Activated CD4-positive, CD25-positive, alpha-beta regulatory T cell treated with anti-CD3 and anti-CD28 coated beads, Interleukin-2, amount 50 U/mL, for 16 hours (primary cell): ENCODE data around the gene LSM10.

Source experiments
- DNase-seq: peaks from one replicate; pipeline ENCODE4 v3.0.0-alpha.2; 2020; ENCODE audit warnings: low read depth, low spot score

LSM10 gene

DNA sequence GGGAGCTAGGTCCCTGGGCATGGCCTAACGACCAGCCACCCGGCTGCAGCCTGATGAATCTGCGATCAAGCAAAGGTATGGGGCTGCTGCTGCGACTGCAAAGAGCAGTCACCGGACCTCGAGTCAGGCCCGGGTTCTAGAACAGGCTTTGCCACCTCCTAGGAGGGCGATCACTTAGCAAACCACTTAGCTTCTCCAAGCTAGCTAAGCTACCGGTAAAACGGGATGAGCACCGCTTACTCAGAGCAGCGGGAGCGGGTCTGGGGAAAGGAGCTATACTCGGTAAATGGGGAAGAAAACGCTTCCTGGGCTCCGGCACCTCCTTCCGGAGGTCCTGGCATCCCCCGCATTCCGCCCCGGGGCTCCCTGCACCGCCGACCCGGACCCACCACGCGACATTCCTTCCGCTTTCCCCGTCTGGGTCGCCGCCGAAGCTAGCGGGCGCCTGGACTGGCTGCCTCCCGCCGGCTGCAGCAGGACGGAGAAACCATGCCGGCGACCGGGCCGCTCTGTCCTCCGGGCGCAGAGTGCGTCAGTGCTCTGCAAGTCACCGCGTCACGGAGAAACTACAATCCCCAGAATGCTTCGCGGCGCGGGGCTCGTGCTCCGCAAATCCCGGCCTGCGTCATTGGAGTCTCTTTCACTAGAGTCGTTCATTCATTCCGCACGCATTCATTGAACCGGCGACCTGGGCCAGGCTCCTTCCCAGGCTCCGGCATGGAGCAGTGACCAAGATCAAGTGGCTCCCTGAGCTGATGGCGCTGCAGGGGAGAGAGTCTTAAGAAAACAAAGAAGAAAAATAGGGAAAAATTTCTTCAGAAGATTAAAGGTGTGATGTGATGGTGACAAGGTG lies at the start of gene LSM10:
Gene LSM10 (minus strand): TSS at position 531 of the 853 bp plus-strand sequence. CDS start 3,779 bp downstream, outside the sequence.
- peak; percentile 75 for DNase-seq

DNA sequence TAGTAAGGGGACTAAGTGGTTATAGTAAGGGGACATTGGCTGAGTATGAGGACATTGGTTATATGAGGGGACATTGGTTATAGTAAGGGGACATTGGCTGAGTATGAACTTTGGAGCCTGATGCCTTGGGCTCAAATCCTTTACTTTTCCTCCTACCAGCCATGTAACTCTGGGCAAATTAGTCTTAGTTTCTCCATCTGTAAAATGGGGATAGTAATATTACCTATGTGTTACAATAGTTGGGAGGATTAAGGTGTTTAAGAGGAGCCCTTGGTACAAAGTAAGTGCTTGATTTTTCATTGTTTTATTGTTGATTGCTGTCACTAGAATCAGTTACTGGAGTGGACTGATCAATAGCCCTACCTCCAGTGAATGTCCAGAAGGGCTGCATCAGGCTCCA lies 49.7 kb upstream of the LSM10 start:
- DNase-seq: no peak

DNA sequence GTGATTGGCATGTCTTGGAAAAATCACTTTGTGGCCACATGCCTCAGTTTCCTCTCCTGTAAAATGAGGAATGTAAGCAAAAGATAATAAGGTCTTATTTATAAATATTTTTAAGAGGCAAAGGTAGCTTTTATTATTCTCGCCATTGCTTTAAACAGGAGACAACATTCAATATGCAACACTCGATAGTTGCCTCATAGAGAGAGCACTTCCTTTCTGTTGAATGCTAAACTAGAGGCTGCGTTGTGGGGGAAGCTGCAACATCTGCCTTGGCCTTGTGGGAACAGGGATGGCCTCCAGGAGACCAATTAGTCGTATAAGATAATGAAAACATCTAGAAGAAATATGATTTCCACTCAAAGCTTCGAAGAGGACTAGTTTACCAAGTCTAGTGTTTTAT lies 49.0 kb upstream of the LSM10 start:
- DNase-seq: no peak

DNA sequence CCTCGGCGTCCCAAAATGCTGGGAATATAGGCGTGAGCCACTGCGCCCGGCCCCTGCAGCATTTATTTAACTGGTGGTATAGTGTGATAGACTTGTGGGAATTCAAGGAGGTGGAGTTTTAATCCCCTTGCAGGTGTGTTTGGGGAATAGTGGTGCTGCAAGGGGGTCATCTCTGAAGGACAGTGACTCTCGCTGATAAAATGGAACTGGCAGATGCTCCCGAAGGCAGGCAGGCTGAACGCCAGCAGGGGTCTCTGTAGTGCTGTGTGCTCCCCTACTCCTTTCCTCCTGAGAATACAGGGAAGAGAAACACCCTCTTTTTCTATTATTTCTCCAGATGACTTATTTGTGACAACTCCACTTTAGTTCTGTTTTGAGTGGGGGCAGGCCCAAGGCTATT lies 48.6 kb upstream of the LSM10 start:
- DNase-seq: no peak

DNA sequence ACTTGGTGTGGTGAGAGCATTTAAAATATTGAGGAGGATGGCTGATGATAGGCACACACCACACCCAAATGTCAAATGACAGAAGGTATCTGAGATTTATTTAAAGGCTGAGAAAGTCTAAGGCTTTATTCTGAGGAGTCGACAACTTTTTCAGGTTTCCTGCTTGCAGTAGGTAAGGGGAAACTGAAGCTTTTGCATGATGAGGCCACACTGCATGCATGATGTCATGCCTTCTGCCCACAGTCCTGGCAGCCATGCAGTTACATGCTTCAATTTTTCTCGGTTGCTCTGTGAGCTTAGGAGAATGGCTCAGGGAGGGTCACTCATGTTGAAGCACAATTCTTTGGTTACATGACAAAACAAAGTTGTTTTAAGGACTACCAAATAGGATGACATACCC lies 45.6 kb upstream of the LSM10 start:
- no peak for DNase-seq

DNA sequence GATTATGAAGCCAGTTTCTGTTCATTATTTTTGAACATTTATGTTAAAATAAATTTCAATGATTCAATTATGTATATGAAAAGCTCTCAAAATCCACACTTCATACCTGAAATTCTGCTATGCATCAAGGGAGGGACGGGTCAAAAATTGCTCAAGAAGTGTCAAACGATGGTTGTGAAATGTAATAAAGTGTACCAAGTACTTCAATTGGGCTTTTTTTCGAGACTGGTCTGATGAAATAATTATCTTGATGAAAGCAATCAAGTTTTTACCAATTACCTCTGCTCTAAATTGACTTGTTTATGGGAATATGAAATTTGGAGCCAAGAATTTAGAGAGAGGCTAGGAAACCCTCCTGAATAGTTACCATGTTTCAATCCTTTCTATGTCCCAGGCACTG lies 44.6 kb upstream of the LSM10 start:
- DNase-seq: no peak

DNA sequence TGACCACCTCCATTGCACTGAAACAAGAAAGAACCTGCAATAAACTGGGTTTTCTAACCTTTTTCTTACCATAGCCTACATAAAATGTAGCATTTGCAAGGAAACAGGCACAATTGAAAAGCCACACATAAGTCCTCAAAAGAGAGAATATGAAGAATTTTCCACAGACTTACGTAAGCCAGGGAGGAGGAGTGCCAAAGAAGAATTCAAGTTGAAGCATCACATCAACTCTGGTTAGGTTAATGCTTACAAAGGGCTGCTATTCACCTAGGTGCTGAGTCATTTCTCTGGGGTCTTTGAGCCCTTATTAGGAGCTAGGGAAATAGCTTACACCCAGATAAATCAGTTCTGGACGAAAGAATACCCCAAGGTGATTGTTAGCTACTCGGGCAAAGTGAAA lies 42.9 kb upstream of the LSM10 start:
- no peak for DNase-seq

DNA sequence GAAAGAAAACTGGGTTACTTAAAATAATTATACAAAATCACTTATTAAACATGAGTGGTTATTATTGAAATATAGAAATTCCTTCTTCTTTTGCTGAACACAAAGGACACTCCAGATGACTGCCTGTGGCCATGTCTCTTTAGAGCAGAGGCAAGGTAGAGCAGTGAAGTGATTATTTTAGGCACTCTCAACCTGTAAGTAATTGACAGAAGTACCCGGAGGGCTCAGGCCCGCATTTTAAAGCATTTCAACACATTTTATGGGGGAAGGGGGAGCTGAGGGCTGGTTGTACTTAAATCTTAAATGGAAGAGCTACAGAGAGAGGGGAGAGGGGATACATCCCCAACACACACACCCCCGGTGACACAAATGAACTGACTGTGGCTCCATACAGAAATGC lies 42.3 kb upstream of the LSM10 start:
- DNase-seq: no peak

DNA sequence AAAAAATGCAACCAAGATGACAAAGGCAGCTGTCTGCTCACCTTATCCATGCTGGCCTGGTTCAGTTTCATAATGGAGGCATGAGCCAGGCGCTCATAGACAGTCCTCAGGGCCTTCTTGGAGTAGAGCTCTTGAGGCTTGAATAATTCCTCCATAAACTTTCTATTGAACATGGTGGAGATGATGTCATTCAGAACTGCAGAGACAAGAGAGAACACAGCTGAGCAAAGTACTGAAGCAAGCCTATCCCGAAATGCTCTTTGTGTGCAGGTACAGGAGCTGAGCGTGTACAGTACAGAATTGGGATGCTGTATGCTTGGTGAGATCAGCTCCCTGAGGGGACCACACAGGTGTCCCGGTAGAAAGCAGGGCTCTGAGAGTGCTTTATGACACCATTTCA lies 41.0 kb upstream of the LSM10 start:
- no peak for DNase-seq

DNA sequence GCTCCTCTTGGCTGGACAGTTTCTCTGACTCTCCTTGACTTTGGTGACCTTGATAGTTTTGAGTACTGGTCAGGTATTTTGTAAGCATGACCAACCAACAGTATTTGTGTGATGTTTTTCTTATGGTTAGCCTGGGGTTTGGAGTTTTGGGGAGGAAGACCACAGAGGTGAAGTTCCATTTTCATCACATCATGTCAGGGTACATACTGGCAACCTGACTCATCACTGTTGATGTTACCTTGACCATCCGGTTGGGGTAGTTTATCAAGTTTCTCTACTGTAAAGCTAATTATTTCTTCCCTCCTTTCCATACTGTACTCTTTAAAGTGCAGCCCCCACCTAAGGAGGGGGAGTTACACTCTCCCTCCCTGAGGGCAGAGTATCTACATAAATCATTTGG lies 39.1 kb upstream of the LSM10 start:
- no peak for DNase-seq

DNA sequence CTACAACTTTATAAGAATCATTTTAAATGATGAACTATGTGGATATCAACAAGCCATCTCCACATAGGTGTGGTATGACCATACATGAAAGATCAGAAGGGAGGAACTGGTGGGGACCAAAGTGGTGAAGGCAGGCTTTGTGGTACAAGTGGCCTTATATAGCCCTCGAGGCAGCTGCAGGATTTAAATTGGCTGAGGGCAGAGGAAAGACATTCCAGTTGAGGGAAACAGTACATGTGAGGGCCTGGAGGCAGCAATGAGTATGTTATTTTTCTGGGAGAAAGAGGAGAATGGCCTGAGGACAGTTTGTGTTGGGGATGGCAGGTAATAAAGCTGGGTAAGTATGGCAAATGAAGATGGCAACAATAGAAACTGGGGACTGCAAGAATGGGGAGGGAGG lies 35.4 kb upstream of the LSM10 start:
- no peak for DNase-seq

DNA sequence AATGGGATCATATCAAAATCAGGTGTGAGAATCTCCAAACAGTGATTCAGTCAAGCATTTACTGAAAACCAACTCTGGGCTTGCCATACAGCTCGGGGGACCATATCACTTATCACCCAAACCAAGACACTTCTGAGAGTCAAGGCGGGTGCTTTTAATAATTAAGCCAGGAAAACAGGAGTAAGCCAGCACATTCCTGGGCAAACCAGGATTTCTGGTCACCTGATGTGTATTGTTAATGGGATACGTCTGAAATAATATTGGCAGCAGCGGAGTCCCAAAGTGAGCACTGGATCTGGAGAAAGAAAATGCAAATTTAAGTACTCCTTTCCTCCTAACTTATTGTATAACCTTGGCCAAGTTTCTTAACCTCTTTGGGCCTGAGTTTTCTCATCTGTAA lies 34.9 kb upstream of the LSM10 start:
- no peak for DNase-seq

DNA sequence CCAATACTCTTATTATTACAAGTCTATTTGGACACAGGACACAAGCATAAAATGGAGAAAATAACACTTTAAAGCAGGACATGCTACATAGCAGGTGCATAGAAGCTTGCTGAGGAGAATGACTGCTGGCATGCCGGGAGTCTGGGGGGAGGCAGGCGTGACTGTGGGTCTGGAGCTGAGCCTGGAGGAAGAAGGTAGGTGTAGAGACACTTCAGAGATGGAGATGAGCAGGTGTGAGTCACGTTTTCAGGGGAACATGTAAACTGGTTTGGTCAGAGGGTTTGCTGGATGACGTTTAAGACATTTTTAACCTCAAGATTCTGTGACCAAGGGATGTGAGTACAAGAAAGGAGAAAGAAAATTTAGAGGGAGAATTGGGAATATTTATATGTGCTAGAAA lies 28.1 kb upstream of the LSM10 start:
- DNase-seq: no peak

DNA sequence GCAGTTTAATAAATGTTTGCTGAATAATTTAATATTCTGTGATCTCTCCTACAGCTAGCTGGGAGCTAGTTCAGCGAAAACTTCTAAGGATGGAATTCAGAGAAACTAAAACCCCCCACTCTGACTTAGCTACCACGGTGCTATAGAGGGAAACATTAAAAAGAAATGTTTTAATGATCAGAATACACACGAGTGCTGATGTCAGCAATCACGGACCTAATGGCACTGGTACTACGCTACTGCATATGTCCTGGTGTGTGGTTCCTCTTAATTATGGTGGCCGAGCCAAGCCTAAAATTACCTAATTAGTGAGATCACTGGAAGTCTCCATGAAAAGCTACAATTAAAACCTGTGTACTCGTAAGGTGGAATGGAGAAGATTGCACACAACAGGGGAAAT lies 23.9 kb upstream of the LSM10 start:
- no peak for DNase-seq

DNA sequence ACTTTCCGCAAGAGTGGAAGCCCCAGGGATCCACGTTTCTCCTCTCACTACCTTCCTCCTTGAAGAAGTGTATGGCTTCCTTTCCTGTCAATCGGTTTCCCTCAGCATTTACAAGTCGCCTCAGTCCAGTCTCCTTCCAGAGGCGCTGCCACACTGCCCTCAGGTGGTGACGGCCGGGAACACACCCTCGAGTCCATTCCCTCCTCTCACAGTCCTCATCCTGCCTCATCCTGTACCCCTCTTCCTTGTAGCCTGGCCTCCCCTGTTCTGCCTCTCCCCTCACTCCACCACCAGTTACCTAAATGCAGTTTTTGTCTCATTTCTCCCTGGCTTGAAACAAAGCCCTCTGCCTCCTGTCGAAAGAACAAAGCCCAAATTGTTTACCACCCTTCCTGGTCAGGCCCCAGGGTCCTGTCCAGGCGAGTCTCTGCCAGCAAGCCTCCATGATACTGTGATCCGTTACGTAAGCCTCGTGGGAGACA lies 23.2 kb upstream of the LSM10 start:
- peak; percentile 83 for DNase-seq

DNA sequence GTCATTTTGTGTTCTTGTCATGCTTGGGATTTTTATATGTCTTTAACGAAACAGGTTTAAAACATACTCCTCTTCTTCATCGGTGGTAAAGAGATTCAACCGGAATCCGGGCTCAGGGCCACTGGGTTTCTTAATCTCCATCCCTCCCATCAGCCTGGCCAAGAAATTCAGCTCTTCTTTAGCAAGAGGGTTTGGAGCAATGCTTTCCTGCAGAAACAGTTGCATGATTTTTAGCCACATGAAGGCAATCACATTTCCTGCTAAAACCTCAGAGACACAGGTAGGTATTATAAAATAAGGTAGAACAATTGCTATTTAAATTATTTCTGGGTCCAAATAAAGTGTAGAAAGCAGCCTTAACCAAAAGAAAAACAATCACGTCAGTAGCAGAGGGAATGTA lies 22.7 kb upstream of the LSM10 start:
- no peak for DNase-seq

DNA sequence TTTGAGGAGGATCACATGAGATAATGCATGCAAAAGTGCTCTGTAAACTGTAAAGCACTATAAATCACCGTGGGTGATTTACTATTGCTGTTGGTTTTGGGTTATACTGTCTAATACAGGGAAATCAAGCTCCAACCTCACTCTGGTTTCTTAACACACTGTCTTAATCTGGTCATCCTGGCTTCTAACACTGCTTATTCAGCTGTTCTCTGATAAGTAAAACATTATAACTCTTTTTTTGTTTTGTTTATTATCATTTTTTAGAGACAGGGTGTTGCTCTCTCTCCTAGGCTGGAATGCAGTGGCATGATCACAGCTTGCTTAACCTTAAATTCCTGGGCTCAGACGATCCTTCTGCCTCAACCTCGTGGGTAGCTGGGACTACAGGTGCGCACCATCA lies 21.9 kb upstream of the LSM10 start:
- DNase-seq: no peak

DNA sequence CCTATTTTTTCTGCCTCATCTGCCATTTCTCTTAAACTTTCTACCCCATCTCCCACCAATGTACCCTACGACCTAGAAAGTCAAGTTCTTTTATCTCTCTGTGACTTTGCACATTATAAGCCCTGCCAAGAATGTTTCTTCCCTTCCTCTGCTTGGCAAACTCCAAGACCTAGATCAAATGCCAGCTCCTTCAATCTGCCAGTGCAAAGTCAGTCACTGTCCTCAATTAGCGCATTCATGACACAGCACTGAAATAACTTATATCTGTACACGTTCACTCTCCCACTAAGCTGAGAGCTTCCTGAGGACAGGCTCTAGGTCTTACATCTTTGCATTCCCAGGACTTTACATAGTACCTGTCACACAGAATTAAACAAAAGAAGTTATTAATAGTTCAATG lies 21.4 kb upstream of the LSM10 start:
- no peak for DNase-seq

DNA sequence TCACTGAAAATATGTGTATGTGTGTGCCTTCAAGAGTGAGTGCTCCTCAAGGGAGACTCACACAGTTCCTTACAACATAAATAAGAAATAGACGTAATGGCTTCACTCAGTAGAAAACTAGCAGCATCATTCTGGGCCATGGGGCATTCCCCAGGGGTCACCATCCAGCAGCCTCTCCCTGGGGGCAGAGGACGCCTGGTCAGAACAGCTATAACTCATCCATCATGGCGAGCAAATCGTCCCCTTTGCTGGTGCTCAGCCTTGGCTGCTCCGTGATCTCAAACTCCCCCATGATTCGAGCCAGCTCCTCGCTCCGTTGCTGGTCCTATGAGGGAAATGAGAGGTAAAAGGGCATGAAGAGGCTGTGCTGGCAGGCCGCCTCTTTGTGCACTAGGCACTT lies 20.2 kb upstream of the LSM10 start:
- no peak for DNase-seq

DNA sequence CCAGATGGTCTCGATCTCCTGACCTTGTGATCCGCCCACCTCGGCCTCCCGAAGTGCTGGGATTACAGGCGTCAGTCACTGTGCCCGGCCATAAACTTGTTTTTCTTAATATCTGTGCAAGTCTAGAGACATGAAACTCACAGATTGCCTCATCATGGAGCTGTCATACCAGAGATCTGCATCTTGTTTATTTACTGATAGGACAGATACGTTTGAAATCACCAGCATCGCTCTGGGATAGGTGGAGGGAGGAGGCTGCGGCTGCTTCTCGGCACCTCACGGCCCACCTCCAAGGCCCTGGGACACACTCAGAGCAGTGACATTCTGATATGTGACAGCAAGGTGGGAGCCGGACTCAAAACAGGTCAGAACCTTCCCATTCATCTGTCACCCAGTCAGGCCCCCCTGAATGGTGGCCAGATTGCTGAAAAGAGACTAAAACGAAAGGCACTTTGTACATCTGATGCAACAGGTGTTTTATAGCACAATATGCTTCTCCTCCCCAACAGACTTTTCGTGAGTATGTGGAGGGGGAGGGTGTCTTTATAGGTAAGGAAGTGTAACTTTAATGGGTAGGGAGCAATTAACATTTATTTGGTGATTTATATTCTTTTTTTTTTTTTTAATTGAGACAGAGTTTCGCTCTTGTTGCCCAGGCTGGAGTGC lies 18.1 kb upstream of the LSM10 start:
- DNase-seq: no peak

DNA sequence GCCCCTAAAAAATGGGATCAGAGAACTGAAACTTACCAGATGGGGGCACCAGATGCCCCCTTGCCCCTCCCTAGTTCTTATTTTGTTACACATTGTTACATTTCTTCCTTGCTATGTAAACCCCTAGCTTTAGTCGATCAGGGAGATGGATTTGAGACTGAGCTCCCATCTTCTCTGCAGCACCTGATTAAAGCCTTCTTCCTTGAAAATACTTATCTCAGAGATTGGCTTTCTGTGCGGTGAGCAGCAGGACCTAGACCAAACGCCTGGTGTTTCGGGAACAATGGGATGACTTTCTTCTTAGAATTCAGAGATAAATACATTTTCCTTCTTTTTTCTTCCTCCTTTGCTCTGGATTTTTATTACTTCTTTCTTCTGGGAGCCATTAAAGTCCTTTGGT lies 16.7 kb upstream of the LSM10 start:
- DNase-seq: no peak

DNA sequence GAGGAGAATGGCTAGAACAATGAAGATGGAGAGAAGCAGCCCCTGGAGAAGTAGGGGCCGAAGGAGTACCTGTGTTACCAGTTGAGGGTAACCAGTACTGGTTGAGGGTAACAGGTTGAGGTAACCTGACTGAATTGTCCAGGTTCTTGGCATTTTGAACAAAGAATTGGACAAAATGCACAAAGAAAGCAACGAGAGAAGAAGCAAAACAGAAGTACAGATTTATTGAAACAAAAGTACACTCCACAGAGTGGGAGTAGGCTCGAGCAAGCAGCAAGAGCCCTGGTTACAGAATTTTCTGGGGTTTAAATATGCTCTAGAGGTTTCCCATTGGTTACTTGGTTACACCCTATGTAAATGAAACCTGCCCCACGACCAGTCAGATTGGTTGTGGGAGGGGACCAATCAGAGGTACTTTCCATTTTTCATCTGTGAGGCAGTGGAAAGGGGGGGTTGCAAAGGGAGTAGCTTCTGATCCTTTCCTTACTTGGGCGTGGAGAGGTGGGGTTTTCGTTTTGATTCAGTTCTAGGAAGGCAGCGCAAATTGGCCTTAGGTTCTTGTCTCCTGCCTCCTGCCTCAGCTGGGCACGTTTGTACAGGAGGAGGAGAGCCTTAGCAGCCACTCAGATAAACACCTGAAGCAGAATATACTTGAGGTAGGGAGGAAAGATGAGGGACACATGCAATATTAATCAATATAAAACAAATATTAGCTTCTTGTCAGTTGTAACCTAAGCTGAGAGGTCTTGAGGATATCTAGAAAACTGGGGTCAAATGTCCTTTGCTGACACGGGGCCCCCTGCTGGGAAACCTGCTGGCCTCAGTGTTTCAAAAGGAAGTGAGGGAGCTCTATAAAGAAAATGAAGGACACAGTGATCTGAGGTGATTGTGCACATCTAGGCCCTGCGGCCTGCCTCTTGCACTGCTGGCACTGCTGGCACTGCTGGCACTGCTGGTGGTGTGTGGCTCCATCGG lies 14.3 kb upstream of the LSM10 start:
- no peak for DNase-seq
